Activated B cell treated with CpG ODN at 0.5 μM for 24 hours (primary cell): ENCODE results near the gene DNAH12. TPM values are rescaled to one million over a fixed set of nuclear protein-coding genes. Genes with fewer than 3 reads are reported as not detected.

Experiments used
- ATAC-seq: fragments of 200-7000 bp; cut with Tn5 transposase; one replicate; pipeline ENCODE4 v1.10.0; 2021; ENCODE audit warnings: low read depth, mild to moderate bottlenecking, moderate library complexity
- CTCF ChIA-PET: fragments of 350-600 bp; sonication (Branson Sonifier 250); formaldehyde crosslinking; loops from one replicate; lab custom pipeline; 2021; ENCODE audit warnings: antibody characterized with exemption; lab: Charles Lee
- POLR2A ChIA-PET: fragments of 350-600 bp; sonication (Branson Sonifier 250); formaldehyde crosslinking; loops from one replicate; lab custom pipeline; 2021; ENCODE audit warnings: antibody characterized with exemption; lab: Charles Lee
- DNase-seq: peaks from one replicate; pipeline ENCODE4 v3.0.0; 2022
- H3K27ac Mint-ChIP-seq: one replicate; pipeline ENCODE4 v1.8.0; 2020; ENCODE audit warnings: mixed read lengths
- H3K27me3 Mint-ChIP-seq: one replicate; pipeline ENCODE4 v1.8.0; 2021; ENCODE audit warnings: mixed read lengths
- H3K36me3 Mint-ChIP-seq: one replicate; pipeline ENCODE4 v1.8.0; 2021; ENCODE audit warnings: low read depth, mixed read lengths
- H3K4me1 Mint-ChIP-seq: one replicate; pipeline ENCODE4 v1.8.0; 2021; ENCODE audit warnings: mixed read lengths
- H3K4me3 Mint-ChIP-seq: one replicate; pipeline ENCODE4 v1.8.0; 2020; ENCODE audit warnings: mild to moderate bottlenecking, mixed read lengths
- H3K9me3 Mint-ChIP-seq: one replicate; pipeline ENCODE4 v1.8.0; 2020; ENCODE audit warnings: mixed read lengths
- intact Hi-C: fragments of 100-400 bp; cut with micrococcal nuclease; formaldehyde crosslinking; loops from one replicate; pipeline ENCODE4 v1.15.1; 2024
- total RNA-seq: library from RNA; stranded (reverse); gene quantifications from 2 replicates; pipeline ENCODE4 v1.2.3, GENCODE V29; 2022
- TF ChIP-seq, protein P1 (sequence below): fragments of 200-600 bp; IDR thresholded peaks from one replicate; pipeline ENCODE4 v1.8.0; 2022; ENCODE audit warnings: antibody characterized with exemption, mild to moderate bottlenecking

Gene DNAH12
- total RNA-seq, 1 donor from 2014 or later, result 0.22 TPM

DNA sequence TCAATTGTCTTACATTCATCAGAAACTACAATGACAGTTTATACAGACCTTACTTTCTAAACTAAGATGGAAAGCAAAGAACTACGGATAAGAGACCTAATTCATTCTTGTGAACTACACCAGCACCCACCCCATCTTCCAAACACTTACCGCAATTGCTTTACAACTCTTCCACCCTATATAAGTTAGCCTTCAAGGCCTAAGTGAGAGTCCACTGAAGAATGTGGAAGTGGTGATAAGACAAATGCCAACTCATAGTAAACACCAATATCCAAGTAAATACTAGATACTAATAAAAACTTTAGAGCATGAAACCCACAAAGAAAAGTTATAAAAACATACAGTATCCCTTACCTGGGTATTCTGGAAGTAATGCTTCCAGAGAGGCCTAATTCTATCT lies 39.4 kb upstream of the DNAH12 start:
- no peaks in the 10 kb centered on the region for H3K27me3 Mint-ChIP-seq
- no peak for ATAC-seq
- no peak overlapping the region for H3K4me3 Mint-ChIP-seq
- no peaks in the 10 kb centered on the region for H3K9me3 Mint-ChIP-seq
- intact Hi-C loops, result no loop called here
- no peak overlapping the region for H3K27ac Mint-ChIP-seq
- ChIA-PET CTCF (no interaction called here), POLR2A (no interaction called here)
- DNase-seq, result no peak
- peaks cover 27% of the 10 kb centered on the region for H3K4me1 Mint-ChIP-seq
- TF ChIP-seq, protein P1, sequence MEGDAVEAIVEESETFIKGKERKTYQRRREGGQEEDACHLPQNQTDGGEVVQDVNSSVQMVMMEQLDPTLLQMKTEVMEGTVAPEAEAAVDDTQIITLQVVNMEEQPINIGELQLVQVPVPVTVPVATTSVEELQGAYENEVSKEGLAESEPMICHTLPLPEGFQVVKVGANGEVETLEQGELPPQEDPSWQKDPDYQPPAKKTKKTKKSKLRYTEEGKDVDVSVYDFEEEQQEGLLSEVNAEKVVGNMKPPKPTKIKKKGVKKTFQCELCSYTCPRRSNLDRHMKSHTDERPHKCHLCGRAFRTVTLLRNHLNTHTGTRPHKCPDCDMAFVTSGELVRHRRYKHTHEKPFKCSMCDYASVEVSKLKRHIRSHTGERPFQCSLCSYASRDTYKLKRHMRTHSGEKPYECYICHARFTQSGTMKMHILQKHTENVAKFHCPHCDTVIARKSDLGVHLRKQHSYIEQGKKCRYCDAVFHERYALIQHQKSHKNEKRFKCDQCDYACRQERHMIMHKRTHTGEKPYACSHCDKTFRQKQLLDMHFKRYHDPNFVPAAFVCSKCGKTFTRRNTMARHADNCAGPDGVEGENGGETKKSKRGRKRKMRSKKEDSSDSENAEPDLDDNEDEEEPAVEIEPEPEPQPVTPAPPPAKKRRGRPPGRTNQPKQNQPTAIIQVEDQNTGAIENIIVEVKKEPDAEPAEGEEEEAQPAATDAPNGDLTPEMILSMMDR, result no peak
- H3K36me3 Mint-ChIP-seq, result peaks cover 40% of the 10 kb centered on the region

DNA sequence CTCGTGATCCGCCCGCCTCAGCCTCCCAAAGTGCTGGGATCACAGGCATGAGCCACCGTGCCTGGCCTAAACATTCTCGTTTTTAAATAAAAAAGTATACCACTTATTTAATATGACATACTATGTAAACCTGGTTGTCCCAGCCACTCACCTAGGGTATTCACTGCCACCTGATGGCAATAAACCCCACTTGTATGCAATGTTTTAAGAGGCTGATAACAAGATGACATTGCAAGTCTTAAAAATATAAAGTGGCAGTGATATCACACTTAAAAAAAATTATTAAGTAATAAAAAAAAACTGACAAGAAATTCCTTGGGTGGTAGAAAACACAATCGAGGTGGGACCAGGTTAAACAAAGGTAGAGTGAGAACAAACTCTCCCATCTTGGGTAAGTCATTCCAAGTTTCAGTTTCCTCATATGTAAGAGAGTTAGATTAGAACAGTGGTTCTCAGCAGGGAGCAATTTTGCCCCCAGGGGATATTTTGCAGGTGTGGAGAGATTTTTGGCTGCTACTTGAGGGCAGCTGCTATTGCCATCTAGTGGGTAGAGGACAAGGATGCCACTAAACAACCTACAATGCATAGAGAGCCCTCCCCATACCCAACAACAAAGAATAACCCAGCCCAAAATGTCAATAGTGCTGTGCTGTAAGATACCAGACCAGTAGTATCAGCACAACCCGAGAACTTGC lies 38.5 kb upstream of the DNAH12 start:
- Mint-ChIP-seq H3K36me3 (peaks cover 48% of the 10 kb centered on the region), H3K27me3 (no peaks in the 10 kb centered on the region), H3K4me3 (no peak overlapping the region), H3K27ac (peak overlapping the region; percentile 56), H3K9me3 (no peaks in the 10 kb centered on the region), H3K4me1 (peaks cover 25% of the 10 kb centered on the region)
- DNase-seq (no peak), ATAC-seq (peak; percentile 21)
- intact Hi-C loops, result no loop called here
- TF ChIP-seq, protein P1, result no peak
- CTCF ChIA-PET, result no interaction called here
- POLR2A ChIA-PET, result no interaction called here

DNA sequence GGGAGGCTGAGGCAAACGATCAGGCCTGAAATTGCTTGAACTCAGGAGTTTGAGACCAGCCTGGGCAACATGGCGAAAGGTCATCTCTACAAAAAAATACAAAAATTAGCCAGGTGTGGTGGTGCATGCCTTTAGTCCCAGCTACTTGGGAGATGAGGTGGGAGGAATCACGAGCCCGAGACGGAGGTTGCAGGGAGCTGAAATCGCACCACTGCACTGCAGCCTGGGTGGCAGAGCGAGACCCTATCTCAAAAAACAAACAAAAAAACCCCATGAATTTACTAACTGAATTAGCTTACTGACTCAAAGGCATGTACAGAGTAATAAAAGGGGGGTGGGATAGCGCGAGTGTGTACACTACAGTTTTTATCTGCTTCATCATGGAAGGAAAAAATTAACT lies 33.7 kb upstream of the DNAH12 start:
- Mint-ChIP-seq H3K27ac (no peak overlapping the region), H3K27me3 (no peaks in the 10 kb centered on the region), H3K36me3 (peaks cover 71% of the 10 kb centered on the region), H3K4me1 (peaks cover 10% of the 10 kb centered on the region), H3K4me3 (no peak overlapping the region), H3K9me3 (no peaks in the 10 kb centered on the region)
- intact Hi-C loops, result no loop called here
- CTCF ChIA-PET, result no interaction called here
- TF ChIP-seq, protein P1, result no peak
- DNase-seq (no peak), ATAC-seq (no peak)
- POLR2A ChIA-PET, result interaction anchor here (1.0 kb wide), 1 partner anchor 22 kb away, joined by 4 read pairs; the partner anchor contains the start of gene PDE12

DNA sequence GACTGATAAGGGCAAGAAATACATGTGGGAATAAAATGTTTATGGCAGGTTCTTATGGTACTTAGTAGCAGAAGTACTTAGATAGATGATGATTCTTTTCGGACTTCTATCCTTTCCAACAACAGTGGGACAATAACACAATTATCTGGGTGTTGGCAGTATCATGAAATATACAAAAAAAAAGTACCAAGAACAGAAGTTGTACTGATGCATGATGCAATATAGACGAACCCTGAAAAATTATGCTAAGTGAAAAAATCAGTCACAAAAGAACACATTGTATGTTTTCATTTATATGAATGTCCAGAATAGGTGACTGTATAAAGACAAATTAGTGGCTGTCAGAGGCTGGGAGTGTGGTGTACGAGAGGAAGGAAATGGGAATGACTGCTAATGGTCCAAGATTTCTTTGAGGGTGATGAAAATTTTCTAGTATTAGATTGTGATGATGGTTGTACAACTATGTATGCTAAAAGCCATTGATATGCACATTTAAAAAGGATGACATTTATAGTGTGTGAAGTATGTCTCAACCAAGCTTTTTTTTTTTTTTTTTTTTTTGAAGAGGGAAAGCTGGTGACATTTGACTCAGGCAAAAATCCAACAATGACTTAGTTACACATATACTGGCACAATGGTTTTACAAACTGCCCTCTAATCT lies 32.0 kb upstream of the DNAH12 start:
- DNase-seq (no peak), ATAC-seq (no peak)
- Mint-ChIP-seq H3K27ac (no peak overlapping the region), H3K27me3 (no peaks in the 10 kb centered on the region), H3K36me3 (peaks cover 81% of the 10 kb centered on the region), H3K4me1 (peaks cover 8% of the 10 kb centered on the region), H3K4me3 (no peak overlapping the region), H3K9me3 (no peaks in the 10 kb centered on the region)
- POLR2A ChIA-PET, result interaction anchor here (1.2 kb wide), 1 partner anchor 17 kb away, joined by 3 read pairs; no protein-coding TSS in a partner anchor
- intact Hi-C loops, result no loop called here
- CTCF ChIA-PET, result no interaction called here
- TF ChIP-seq, protein P1, result no peak

DNA sequence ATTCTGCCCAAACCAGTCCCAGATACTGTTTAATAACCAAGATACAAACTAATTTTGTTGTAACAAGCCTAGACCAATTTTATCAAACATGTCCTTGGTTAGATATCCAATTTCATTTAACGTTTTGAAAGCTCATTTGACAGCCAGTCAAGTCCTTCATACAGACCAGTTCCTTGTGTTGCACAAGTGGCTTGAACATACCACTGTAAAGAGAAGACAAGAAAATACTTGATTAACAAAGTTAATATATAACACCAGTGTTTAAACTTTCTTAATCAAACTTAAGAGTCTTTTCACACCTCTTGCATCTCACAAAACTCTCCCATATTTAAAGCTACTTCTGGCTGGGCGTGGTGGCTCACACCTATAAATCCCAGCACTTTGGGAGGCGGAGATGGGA lies 28.0 kb upstream of the DNAH12 start:
- Mint-ChIP-seq H3K4me3 (no peak overlapping the region), H3K9me3 (no peaks in the 10 kb centered on the region), H3K36me3 (peaks cover 70% of the 10 kb centered on the region), H3K27me3 (no peaks in the 10 kb centered on the region), H3K4me1 (peaks cover 1% of the 10 kb centered on the region), H3K27ac (no peak overlapping the region)
- ChIA-PET POLR2A (no interaction called here), CTCF (no interaction called here)
- DNase-seq (no peak), ATAC-seq (no peak)
- TF ChIP-seq, protein P1, result no peak
- intact Hi-C loops, result no loop called here
